ENCODE data around the gene PANK1.

PANK1 gene

GRCh38 chr10:89589101-89589720 is 55.8 kb downstream of the PANK1 start:
- TF ChIP-seq ZNF544 (tag by site-specific recombination; IDR thresholded peaks at IDR 0.05): no peak
- TF ChIP-seq ZFP37 (tag by site-specific recombination; IDR thresholded peaks at IDR 0.05): no peak
- no peak for TF ChIP-seq TRIM28 (IDR thresholded peaks at IDR 0.05; ENCODE audit: borderline replicate concordance, low read length)
- TF ChIP-seq KLF8 (tag by site-specific recombination; IDR thresholded peaks at IDR 0.05): no peak
- TF ChIP-seq ZNF184 (tag by site-specific recombination; IDR thresholded peaks at IDR 0.05): no peak
- no peak for TF ChIP-seq ZNF521 (tag by site-specific recombination; IDR thresholded peaks at IDR 0.05)
- no peak for TF ChIP-seq ZNF23 (tag by site-specific recombination; IDR thresholded peaks at IDR 0.05; ENCODE audit: borderline replicate concordance)
- no peak for TF ChIP-seq ZNF2 (tag by site-specific recombination; IDR thresholded peaks at IDR 0.05)
- TF ChIP-seq ZNF768 (tag by site-specific recombination; IDR thresholded peaks at IDR 0.05): no peak
- no peak for TF ChIP-seq ZNF302 (tag by site-specific recombination; IDR thresholded peaks at IDR 0.05; ENCODE audit: low read depth)
- TF ChIP-seq ZNF610 (tag by site-specific recombination; IDR thresholded peaks at IDR 0.05; ENCODE audit: borderline replicate concordance): no peak
- TF ChIP-seq HOXD13 (CRISPR knock-in tag; IDR thresholded peaks at IDR 0.05; ENCODE audit: borderline replicate concordance): no peak
- TF ChIP-seq ZNF10 (tag by site-specific recombination; IDR thresholded peaks at IDR 0.05): no peak
- TF ChIP-seq ZNF626 (tag by site-specific recombination; IDR thresholded peaks at IDR 0.05): no peak
- no peak for TF ChIP-seq ZNF677 (tag by site-specific recombination; IDR thresholded peaks at IDR 0.05)
- TF ChIP-seq ATF2 (tag by site-specific recombination; IDR thresholded peaks at IDR 0.05; ENCODE audit: low read depth): no peak
- no peak for TF ChIP-seq AEBP2 (tag by site-specific recombination; IDR thresholded peaks at IDR 0.05; ENCODE audit: borderline replicate concordance)
- TF ChIP-seq ZIC2 (tag by site-specific recombination; IDR thresholded peaks at IDR 0.05): no peak
- TF ChIP-seq ZNF175 (tag by site-specific recombination; IDR thresholded peaks at IDR 0.05): no peak
- no peak for TF ChIP-seq ZNF629 (tag by site-specific recombination; IDR thresholded peaks at IDR 0.05)
- no peak overlapping the region for H3K4me3 ChIP-seq (ENCODE audit: low read depth, low read length)
- no peak overlapping the region for H3K27ac ChIP-seq (ENCODE audit: extremely low read depth, low read depth, low read length)
- no peaks in the 10 kb centered on the region for H3K9me3 ChIP-seq (ENCODE audit: control insufficient read depth, insufficient read depth, low read depth, low read length)
- POLR2A ChIA-PET: no interaction called here
- H3K36me3 ChIP-seq (ENCODE audit: control insufficient read depth in 2 of 2, insufficient read depth in 1 of 2, low read length in 2 of 2): peaks cover 15 to 45% of the 10 kb centered on the region in 2 experiments; a peak in 2 of 3 replicates
- CTCF ChIA-PET: no interaction called here
- H3K4me1 ChIP-seq (ENCODE audit: control insufficient read depth, insufficient read depth, low read length): no peaks in the 10 kb centered on the region

GRCh38 chr10:89588671-89589070 is 56.4 kb downstream of the PANK1 start:
- no peak overlapping the region for H3K27ac ChIP-seq (ENCODE audit: extremely low read depth, low read depth, low read length)
- ChIA-PET CTCF (no interaction called here), POLR2A (no interaction called here)
- H3K9me3 ChIP-seq (ENCODE audit: control insufficient read depth, insufficient read depth, low read depth, low read length): no peaks in the 10 kb centered on the region
- H3K36me3 ChIP-seq (ENCODE audit: control insufficient read depth in 2 of 2, insufficient read depth in 1 of 2, low read length in 2 of 2): peaks cover 15 to 44% of the 10 kb centered on the region in 2 experiments; a peak in 2 of 3 replicates
- no peaks in the 10 kb centered on the region for H3K4me1 ChIP-seq (ENCODE audit: control insufficient read depth, insufficient read depth, low read length)
- TF ChIP-seq KLF7 (tag by site-specific recombination; IDR thresholded peaks at IDR 0.05; ENCODE audit: borderline replicate concordance): no peak
- TF ChIP-seq ZNF600 (tag by site-specific recombination; IDR thresholded peaks at IDR 0.05): no peak
- no peak for TF ChIP-seq ZNF701 (tag by site-specific recombination; IDR thresholded peaks at IDR 0.05)
- TF ChIP-seq HOXD13 (CRISPR knock-in tag; IDR thresholded peaks at IDR 0.05; ENCODE audit: borderline replicate concordance): no peak
- TF ChIP-seq ZNF514 (tag by site-specific recombination; IDR thresholded peaks at IDR 0.05): no peak
- no peak for TF ChIP-seq ZNF132 (tag by site-specific recombination; IDR thresholded peaks at IDR 0.05; ENCODE audit: borderline replicate concordance)
- TF ChIP-seq ZNF184 (tag by site-specific recombination; IDR thresholded peaks at IDR 0.05): no peak
- no peak for TF ChIP-seq ZNF335 (tag by site-specific recombination; conservative IDR thresholded peaks at IDR 0.05)
- TF ChIP-seq SCRT1 (tag by site-specific recombination; IDR thresholded peaks at IDR 0.05; ENCODE audit: borderline replicate concordance): no peak
- no peak for TF ChIP-seq ZNF558 (tag by site-specific recombination; IDR thresholded peaks at IDR 0.05)
- TF ChIP-seq ZNF341 (tag by site-specific recombination; IDR thresholded peaks at IDR 0.05; ENCODE audit: low read depth): no peak
- TF ChIP-seq SP3 (tag by site-specific recombination; IDR thresholded peaks at IDR 0.05): no peak
- TF ChIP-seq ZNF692 (tag by site-specific recombination; IDR thresholded peaks at IDR 0.05): no peak
- TF ChIP-seq ZNF664 (tag by site-specific recombination; IDR thresholded peaks at IDR 0.05): no peak
- TF ChIP-seq TRIM28 (IDR thresholded peaks at IDR 0.05; ENCODE audit: borderline replicate concordance, low read length): no peak
- no peak for TF ChIP-seq ZNF10 (tag by site-specific recombination; IDR thresholded peaks at IDR 0.05)
- no peak for TF ChIP-seq OVOL3 (tag by site-specific recombination; IDR thresholded peaks at IDR 0.05)
- no peak for TF ChIP-seq ZNF549 (tag by site-specific recombination; IDR thresholded peaks at IDR 0.05)
- TF ChIP-seq ZFP69B (tag by site-specific recombination; IDR thresholded peaks at IDR 0.05): no peak
- no peak overlapping the region for H3K4me3 ChIP-seq (ENCODE audit: low read depth, low read length)

All from HEK293 (cell line).